GM21390 (cell line): ENCODE measurements around the gene PHKG2.

Experiments
- ATAC-seq: cut with Tn5 transposase; IDR thresholded peaks from one replicate; pipeline ENCODE4 v1.9.1; 2021; ENCODE audit not compliant: unreplicated experiment

PHKG2 gene

DNA sequence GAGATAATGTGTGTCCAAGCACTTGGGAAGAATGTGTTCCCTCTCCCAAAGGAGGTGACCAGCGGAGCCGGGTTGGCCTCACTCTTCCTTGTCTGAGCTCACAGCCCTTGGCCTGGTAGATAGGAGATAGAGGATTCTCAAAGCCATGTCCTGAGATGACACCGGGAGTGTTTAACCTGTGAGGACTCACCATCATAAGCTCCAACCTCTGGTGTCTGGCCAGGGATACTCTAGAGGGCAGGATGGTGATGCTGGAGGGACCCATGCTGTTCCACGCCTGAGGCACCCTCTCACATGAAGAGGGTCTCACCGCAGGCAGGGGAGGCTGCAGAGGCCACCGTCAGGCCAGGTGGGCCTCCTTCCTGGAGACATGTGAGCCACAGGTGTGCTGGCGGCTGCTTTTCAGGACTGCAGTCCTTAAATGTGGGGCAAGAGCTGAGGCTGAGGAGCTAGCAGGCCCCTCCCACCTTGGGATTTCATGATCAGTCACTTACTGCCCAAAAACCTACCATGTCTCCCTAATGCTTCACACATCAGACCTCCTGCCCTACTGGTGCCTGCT is 45.4 kb downstream of the PHKG2 start:
- ATAC-seq: no peak

DNA sequence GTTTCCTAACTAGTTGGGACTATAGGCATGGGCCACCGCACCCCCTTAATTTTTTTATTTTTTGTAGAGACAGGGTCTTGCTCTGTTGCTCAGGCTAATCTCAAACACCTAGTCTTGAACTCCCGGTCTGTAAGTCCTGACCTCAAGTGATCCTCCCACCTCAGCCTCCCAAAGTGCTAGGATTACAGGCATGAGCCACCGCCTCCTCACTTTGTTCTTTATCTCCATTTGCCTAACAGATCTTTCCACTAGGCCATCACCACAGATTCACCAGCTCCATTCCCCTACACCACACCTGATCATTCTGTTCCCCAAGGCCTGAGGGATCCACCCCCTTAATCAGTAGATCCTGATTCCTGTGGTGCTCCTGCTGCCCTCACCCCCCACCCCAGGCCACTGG is 46.4 kb downstream of the PHKG2 start:
- no peak for ATAC-seq

DNA sequence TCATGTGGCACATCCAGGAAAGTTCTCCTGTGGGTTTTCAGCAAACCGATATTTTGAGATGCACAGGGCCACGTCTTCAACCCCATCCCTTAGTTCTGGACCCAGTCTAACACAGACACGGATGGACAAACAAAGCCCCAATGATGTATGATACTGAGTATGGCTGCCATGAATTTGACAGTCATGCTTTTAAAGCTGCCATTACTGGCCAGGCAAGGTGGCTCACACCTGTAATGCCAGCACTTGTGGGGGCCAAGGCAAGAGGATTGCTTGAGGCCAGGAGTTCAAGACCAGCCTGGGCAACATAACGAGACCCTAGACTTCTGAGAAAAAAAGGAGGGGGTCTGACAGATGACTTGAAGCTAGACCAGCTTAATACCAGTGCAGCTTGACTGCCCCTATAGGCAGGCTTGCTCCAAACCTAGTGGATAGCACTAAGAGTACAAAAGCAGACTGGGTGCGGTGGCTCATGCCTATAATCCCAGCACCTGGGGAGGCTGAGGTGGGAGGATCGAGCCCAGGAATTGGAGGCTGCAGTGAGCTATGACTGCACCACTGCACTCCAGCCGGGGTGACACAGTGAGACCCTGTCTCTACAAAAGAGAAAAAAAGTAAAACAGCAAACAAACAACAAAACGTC is 49.6 kb downstream of the PHKG2 start:
- ATAC-seq: no peak
